Measurements from ENCODE around the gene TRIP13.
"Not testable (repeated sequence)": the region's sequence is repeated elsewhere in the genome, so short reads cannot be mapped to it uniquely, and the experiment has no call there.

TRIP13 gene

GRCh38 chr5:936149-937144 is 43.8 kb downstream of the TRIP13 start:
- H3K4me1 ChIP-seq (ENCODE audit: control insufficient read depth, insufficient read depth, low read length), result no peaks in the 10 kb centered on the region
- H3K4me3 ChIP-seq (ENCODE audit: low read length), result no peak overlapping the region
- H3K27me3 ChIP-seq (ENCODE audit: control insufficient read depth, insufficient read depth, low read length), result no peaks in the 10 kb centered on the region
- H3K9ac ChIP-seq (ENCODE audit: low read length), result no peak overlapping the region
- no peak overlapping the region for H3K27ac ChIP-seq (ENCODE audit: low read depth, low read length)
- H3K36me3 ChIP-seq (ENCODE audit: control insufficient read depth, insufficient read depth, low read length), result no peaks in the 10 kb centered on the region

DNA sequence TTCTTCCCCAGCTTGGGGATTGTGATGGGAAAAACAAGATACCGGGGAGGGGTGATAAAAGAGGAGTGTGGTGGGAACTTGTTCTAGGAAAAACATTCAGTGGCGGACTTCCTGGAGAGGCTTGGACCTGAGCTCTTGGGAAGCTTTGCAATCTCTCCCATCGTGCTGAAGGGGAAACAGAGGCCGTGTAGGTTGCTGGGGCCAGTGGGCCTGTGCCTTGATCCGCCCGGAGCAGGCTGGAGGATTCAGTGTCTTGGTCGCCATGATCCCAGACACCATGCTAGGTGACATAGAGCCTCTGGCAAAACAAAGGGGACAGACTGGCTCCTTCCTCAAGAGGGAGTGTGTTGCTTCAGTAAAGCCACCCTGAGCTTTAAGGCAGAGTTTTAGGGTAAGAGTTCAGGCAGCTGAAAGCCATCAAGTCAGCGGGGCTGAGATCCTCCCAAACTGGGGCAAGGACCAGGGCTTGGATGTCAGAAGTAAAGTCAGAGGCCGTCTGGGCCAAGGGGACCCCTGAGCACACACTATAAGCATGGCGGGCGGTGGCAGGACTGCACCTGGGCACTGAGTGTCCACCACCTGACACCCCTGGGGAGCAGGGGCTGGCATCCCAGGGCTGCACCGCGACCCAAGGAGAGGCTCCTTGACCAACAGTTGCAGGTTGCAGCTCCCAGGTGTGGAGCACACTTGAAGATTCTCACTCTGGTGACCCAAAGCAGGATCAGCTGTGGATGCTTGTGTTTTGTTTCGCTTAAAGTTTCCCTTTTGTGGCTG is 44.7 kb downstream of the TRIP13 start:
- no peak overlapping the region for H3K27ac ChIP-seq (ENCODE audit: low read depth, low read length)

DNA sequence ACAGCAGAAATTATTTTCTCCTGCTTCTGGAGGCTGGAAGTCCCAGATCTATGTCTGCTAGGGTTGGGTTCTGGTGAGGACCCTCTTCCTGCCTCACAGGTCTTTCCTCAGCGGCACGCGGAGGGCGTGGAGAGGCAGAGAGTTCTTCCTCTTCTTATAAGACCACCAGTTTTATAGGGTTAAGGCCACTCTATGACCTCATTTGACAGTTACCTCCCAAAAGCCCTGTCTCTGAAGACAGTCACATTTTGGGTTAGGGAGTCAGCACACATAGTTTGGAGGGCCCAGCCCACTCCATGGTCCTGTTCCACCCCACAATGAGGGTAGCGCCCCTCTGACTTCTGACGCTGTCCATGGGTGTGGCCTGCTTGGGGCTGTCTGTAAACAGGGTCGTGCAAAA is 46.7 kb downstream of the TRIP13 start:
- H3K27me3 ChIP-seq (ENCODE audit: control insufficient read depth, insufficient read depth, low read length), result peaks cover 2% of the 10 kb centered on the region
- H3K4me1 ChIP-seq (ENCODE audit: control insufficient read depth, insufficient read depth, low read length), result no peaks in the 10 kb centered on the region
- no peak overlapping the region for H3K27ac ChIP-seq (ENCODE audit: low read depth, low read length)
- no peak overlapping the region for H3K4me3 ChIP-seq (ENCODE audit: low read length)
- H3K9ac ChIP-seq (ENCODE audit: low read length), result no peak overlapping the region
- no peaks in the 10 kb centered on the region for H3K36me3 ChIP-seq (ENCODE audit: control insufficient read depth, insufficient read depth, low read length)

More for the DNA sequence above, 44.7 kb downstream of the TRIP13 start:
- Histone ChIP-seq H3K9ac (ENCODE audit: low read length) (no peak overlapping the region), H3K4me1 (ENCODE audit: control insufficient read depth, insufficient read depth, low read length) (no peaks in the 10 kb centered on the region), H3K27me3 (ENCODE audit: control insufficient read depth, insufficient read depth, low read length) (no peaks in the 10 kb centered on the region), H3K36me3 (ENCODE audit: control insufficient read depth, insufficient read depth, low read length) (no peaks in the 10 kb centered on the region), H3K4me3 (ENCODE audit: low read length) (no peak overlapping the region)

- H3K4me3 ChIP-seq (ENCODE audit: low read length); H3K9ac ChIP-seq (ENCODE audit: low read length); H3K27ac ChIP-seq (ENCODE audit: low read depth, low read length); H3K27me3 ChIP-seq (ENCODE audit: control insufficient read depth, insufficient read depth, low read length); H3K4me1 ChIP-seq (ENCODE audit: control insufficient read depth, insufficient read depth, low read length); H3K36me3 ChIP-seq (ENCODE audit: control insufficient read depth, insufficient read depth, low read length): not testable (repeated sequence)
Observed at GRCh38 chr5:940741-941140, 48.1 kb downstream of the TRIP13 start.

DNA sequence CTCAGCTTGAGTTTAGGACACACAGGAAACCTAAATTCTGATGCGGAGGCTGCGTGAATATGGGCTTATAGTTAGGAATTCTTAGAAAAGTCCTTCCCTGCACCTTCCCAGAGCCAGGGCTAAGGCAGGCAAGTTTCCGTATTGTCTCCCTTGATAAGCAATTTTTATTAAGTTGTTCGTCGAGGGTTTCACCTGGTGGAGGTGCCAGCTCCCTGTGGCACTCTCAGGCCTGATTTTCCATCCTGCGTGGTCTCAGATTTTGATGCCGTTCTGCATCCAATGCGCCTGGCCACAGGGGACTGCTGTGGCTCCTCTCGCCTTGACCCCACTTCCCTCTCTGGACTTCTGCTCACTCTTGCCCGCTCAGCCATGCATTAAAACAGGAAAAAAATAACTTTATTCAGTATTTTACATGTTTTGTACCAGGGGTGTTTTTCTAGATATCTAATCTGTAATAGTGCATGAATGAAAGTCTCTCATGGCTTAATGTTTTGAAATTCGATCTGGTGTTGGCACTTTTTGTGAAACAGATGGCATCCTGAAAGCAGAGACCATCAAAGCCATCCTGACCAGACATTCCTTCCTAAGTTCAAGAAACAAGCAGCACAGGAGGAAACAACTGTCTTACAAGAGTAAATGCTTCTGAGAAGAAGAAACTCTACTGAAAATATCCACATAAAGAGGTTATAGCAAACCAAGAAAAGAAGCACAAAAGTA is 50.7 kb downstream of the TRIP13 start:
- no peak overlapping the region for H3K9ac ChIP-seq (ENCODE audit: low read length)
- H3K4me1 ChIP-seq (ENCODE audit: control insufficient read depth, insufficient read depth, low read length), result no peaks in the 10 kb centered on the region
- H3K4me3 ChIP-seq (ENCODE audit: low read length), result no peak overlapping the region
- no peak overlapping the region for H3K27ac ChIP-seq (ENCODE audit: low read depth, low read length)
- no peaks in the 10 kb centered on the region for H3K36me3 ChIP-seq (ENCODE audit: control insufficient read depth, insufficient read depth, low read length)
- peaks cover 7% of the 10 kb centered on the region for H3K27me3 ChIP-seq (ENCODE audit: control insufficient read depth, insufficient read depth, low read length)

DNA sequence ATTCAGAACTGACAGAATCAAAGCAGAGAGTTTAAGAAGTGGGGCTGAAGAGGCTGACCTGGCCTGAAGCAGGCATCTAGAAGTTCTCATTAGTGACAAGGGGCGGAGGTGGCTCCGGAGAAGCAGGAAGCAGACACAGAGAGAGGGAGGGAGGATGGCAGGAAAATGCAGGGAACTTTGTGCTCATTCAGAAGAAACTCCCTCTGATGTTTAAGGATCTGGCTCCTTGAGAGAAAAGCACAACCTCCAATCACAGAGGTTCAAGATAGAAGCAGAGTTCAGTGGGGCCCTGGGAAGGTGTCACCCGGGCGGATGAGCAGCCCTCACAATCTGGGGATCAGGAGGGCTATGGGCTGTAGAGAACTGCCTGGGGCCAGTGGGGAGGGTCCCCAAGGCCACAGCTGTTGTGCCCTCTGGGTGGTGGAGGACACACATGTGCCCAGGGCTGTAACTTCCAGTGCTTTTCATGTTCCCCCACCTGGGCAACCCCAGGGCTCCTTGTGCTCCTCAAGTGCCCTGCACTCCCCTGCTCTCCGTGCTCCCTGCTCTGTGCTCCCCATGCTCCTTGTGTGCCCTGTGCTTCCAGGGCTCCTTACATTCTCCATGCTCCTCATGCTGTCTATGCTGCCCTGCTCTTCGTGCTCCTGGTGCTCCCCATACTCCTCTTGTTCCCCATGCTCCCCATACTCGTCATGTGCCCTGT is 51.4 kb downstream of the TRIP13 start:
- peaks cover 7% of the 10 kb centered on the region for H3K27me3 ChIP-seq (ENCODE audit: control insufficient read depth, insufficient read depth, low read length)
- no peaks in the 10 kb centered on the region for H3K4me1 ChIP-seq (ENCODE audit: control insufficient read depth, insufficient read depth, low read length)
- H3K36me3 ChIP-seq (ENCODE audit: control insufficient read depth, insufficient read depth, low read length), result no peaks in the 10 kb centered on the region
- no peak overlapping the region for H3K4me3 ChIP-seq (ENCODE audit: low read length)
- H3K9ac ChIP-seq (ENCODE audit: low read length), result no peak overlapping the region
- no peak overlapping the region for H3K27ac ChIP-seq (ENCODE audit: low read depth, low read length)

GRCh38 chr5:944621-944927 is 51.9 kb downstream of the TRIP13 start:
- no peaks in the 10 kb centered on the region for H3K36me3 ChIP-seq (ENCODE audit: control insufficient read depth, insufficient read depth, low read length)
- peaks cover 7% of the 10 kb centered on the region for H3K27me3 ChIP-seq (ENCODE audit: control insufficient read depth, insufficient read depth, low read length)
- H3K4me1 ChIP-seq (ENCODE audit: control insufficient read depth, insufficient read depth, low read length), result no peaks in the 10 kb centered on the region
- no peak overlapping the region for H3K9ac ChIP-seq (ENCODE audit: low read length)
- H3K4me3 ChIP-seq (ENCODE audit: low read length), result no peak overlapping the region
- H3K27ac ChIP-seq (ENCODE audit: low read depth, low read length), result no peak overlapping the region

DNA sequence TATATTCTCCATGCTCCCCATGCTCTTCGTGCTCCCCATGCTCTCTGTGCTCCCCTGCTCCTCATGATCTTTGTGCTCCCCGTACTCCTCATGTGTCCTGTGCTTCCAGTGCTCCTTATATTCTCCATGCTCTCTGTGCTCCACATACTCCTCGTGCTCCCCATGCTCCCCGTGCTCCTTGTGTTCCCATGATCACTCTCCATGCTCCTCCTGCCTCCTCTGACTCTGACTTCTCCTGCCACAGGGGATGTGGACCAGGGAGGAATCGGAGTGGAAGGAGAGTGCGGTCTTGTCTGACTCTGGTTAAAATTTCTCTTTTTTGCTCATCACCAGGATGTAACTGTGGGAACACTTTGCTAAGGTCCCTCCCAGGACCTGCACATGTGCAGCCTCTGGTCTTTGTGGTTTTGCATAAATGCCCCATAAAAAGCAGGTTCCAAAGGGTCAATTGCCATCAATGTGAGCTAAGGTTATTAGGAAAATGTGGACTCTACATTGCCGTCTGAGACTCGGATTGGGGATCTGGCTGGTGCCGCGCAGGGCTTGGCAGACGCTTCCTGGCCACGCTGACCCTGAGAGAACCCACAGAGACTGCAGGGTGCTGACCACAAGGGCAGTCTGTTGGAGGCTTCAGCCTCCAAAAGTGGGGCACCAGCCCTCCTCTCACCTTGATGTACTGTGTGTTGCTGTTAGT is 52.5 kb downstream of the TRIP13 start:
- H3K4me1 ChIP-seq (ENCODE audit: control insufficient read depth, insufficient read depth, low read length), result no peaks in the 10 kb centered on the region
- no peak overlapping the region for H3K27ac ChIP-seq (ENCODE audit: low read depth, low read length)
- no peak overlapping the region for H3K4me3 ChIP-seq (ENCODE audit: low read length)
- H3K36me3 ChIP-seq (ENCODE audit: control insufficient read depth, insufficient read depth, low read length), result no peaks in the 10 kb centered on the region
- H3K9ac ChIP-seq (ENCODE audit: low read length), result no peak overlapping the region
- H3K27me3 ChIP-seq (ENCODE audit: control insufficient read depth, insufficient read depth, low read length), result peaks cover 7% of the 10 kb centered on the region

- Histone ChIP-seq H3K4me1 (ENCODE audit: control insufficient read depth, insufficient read depth, low read length) (no peaks in the 10 kb centered on the region), H3K27ac (ENCODE audit: low read depth, low read length) (no peak overlapping the region), H3K4me3 (ENCODE audit: low read length) (no peak overlapping the region), H3K27me3 (ENCODE audit: control insufficient read depth, insufficient read depth, low read length) (peaks cover 7% of the 10 kb centered on the region), H3K9ac (ENCODE audit: low read length) (no peak overlapping the region), H3K36me3 (ENCODE audit: control insufficient read depth, insufficient read depth, low read length) (no peaks in the 10 kb centered on the region)
Observed at GRCh38 chr5:945691-946551, 53.2 kb downstream of the TRIP13 start.

- Histone ChIP-seq H3K36me3 (ENCODE audit: control insufficient read depth, insufficient read depth, low read length) (no peaks in the 10 kb centered on the region), H3K27me3 (ENCODE audit: control insufficient read depth, insufficient read depth, low read length) (peaks cover 7% of the 10 kb centered on the region), H3K27ac (ENCODE audit: low read depth, low read length) (no peak overlapping the region), H3K4me3 (ENCODE audit: low read length) (no peak overlapping the region), H3K4me1 (ENCODE audit: control insufficient read depth, insufficient read depth, low read length) (no peaks in the 10 kb centered on the region), H3K9ac (ENCODE audit: low read length) (no peak overlapping the region)
Observed at GRCh38 chr5:946720-947625, 54.3 kb downstream of the TRIP13 start.
